ENCODE data around the gene ABCA1.

GRCh38 chr9:104905931-104906330, 22.0 kb downstream of the ABCA1 start:
- TF ChIP-seq CTCF (conservative IDR thresholded peaks at IDR 0.05) (no peak), ZFX (IDR thresholded peaks at IDR 0.05) (no peak)

Measured in C4-2B (cell line).